CMK (cell line): ENCODE measurements around the gene MUC5B.
"Not testable (repeated sequence)": the region's sequence is repeated elsewhere in the genome, so short reads cannot be mapped to it uniquely, and the experiment has no call there.

ENCODE experiments used
- DNase-seq: peaks from one replicate; pipeline ENCODE4 v3.0.0-alpha.2; 2010; ENCODE audit warnings: low read depth

Gene MUC5B

GRCh38 chr11:1233351-1234053, 10.6 kb downstream of the MUC5B start:
- DNase-seq, result no peak

GRCh38 chr11:1234054-1234720, 11.3 kb downstream of the MUC5B start:
- DNase-seq, result no peak

- DNase-seq, result no peak
Observed at GRCh38 chr11:1234771-1235305, 12.0 kb downstream of the MUC5B start.

- no peak for DNase-seq
Observed at GRCh38 chr11:1235306-1235900, 12.5 kb downstream of the MUC5B start.

GRCh38 chr11:1235901-1236315, 13.0 kb downstream of the MUC5B start:
- no peak for DNase-seq

- no peak for DNase-seq
Observed at GRCh38 chr11:1236316-1237127, 13.7 kb downstream of the MUC5B start.

GRCh38 chr11:1237128-1237580, 14.3 kb downstream of the MUC5B start:
- DNase-seq, result no peak

GRCh38 chr11:1237851-1238250, 15.0 kb downstream of the MUC5B start:
- DNase-seq, result no peak

- DNase-seq, result no peak
Observed at GRCh38 chr11:1238767-1239595, 16.1 kb downstream of the MUC5B start.

GRCh38 chr11:1239596-1240205, 16.8 kb downstream of the MUC5B start:
- DNase-seq, result no peak

- no peak for DNase-seq
Observed at GRCh38 chr11:1240771-1241170, 17.9 kb downstream of the MUC5B start.

- DNase-seq, result no peak
Observed at GRCh38 chr11:1241706-1242105, 18.8 kb downstream of the MUC5B start.

- no peak for DNase-seq
Observed at GRCh38 chr11:1242289-1242688, 19.4 kb downstream of the MUC5B start.

- DNase-seq, result not testable (repeated sequence)
Observed at GRCh38 chr11:1242751-1243150, 19.9 kb downstream of the MUC5B start.

- not testable (repeated sequence) for DNase-seq
Observed at GRCh38 chr11:1243521-1243920, 20.7 kb downstream of the MUC5B start.

GRCh38 chr11:1244557-1244956, 21.7 kb downstream of the MUC5B start:
- not testable (repeated sequence) for DNase-seq

GRCh38 chr11:1245717-1246116, 22.9 kb downstream of the MUC5B start:
- DNase-seq, result not testable (repeated sequence)

- not testable (repeated sequence) for DNase-seq
Observed at GRCh38 chr11:1246301-1246700, 23.4 kb downstream of the MUC5B start.

GRCh38 chr11:1247026-1247425, 24.2 kb downstream of the MUC5B start:
- DNase-seq, result not testable (repeated sequence)

GRCh38 chr11:1248951-1249350, 26.1 kb downstream of the MUC5B start:
- DNase-seq, result not testable (repeated sequence)

- not testable (repeated sequence) for DNase-seq
Observed at GRCh38 chr11:1250411-1250810, 27.5 kb downstream of the MUC5B start.
